ENCODE measurements around the gene PEMT. TPM values are rescaled to one million over a fixed set of nuclear protein-coding genes. Genes with fewer than 3 reads are reported as not detected.

PEMT gene
- total and polyA plus RNA-seq, 7 donors: 5.3 to 21.9 (median 13.5) TPM

GRCh38 chr17:17563530-17563929, 28.0 kb downstream of the PEMT start:
- WGBS, 2 donors: 22 to 76% methylated on average over 13 of the region's 13 CpGs
- no peak for DNase-seq
- intact Hi-C loops (cut with DNase I): no loop called here
- H3K4me1 ChIP-seq: peaks cover 0 to 33% (median 27%) of the 10 kb centered on the region in 4 donors
- no peak for TF ChIP-seq POLR2AphosphoS5 (IDR thresholded peaks at IDR 0.05)
- no peak for TF ChIP-seq POLR2A (IDR thresholded peaks at IDR 0.05)
- no peak for TF ChIP-seq CTCF (IDR thresholded peaks at IDR 0.05)
- no peak for TF ChIP-seq EP300 (IDR thresholded peaks at IDR 0.05)
- no peaks in the 10 kb centered on the region for H3K36me3 ChIP-seq
- no peaks in the 10 kb centered on the region for H3K9me3 ChIP-seq
- H3K27me3 ChIP-seq: no peaks in the 10 kb centered on the region
- H3K27ac ChIP-seq: no peak overlapping the region
- H3K4me3 ChIP-seq: no peak overlapping the region

GRCh38 chr17:17562146-17562511, 29.4 kb downstream of the PEMT start:
- peaks cover 0 to 20% (median 16%) of the 10 kb centered on the region in 4 donors for H3K4me1 ChIP-seq
- DNase-seq: no peak
- H3K9me3 ChIP-seq: no peaks in the 10 kb centered on the region
- no peak for TF ChIP-seq CTCF (IDR thresholded peaks at IDR 0.05)
- no peak for TF ChIP-seq EP300 (IDR thresholded peaks at IDR 0.05)
- TF ChIP-seq POLR2AphosphoS5 (IDR thresholded peaks at IDR 0.05): no peak
- no peak for TF ChIP-seq POLR2A (IDR thresholded peaks at IDR 0.05)
- 89 to 90% methylated on average over 15 of the region's 15 CpGs for WGBS, 2 donors
- H3K27ac ChIP-seq: no peak overlapping the region
- H3K27me3 ChIP-seq: no peaks in the 10 kb centered on the region
- H3K4me3 ChIP-seq: no peak overlapping the region
- intact Hi-C loops (cut with DNase I): no loop called here
- H3K36me3 ChIP-seq: no peaks in the 10 kb centered on the region

GRCh38 chr17:17561408-17562145, 29.9 kb downstream of the PEMT start:
- Histone ChIP-seq H3K9me3 (no peaks in the 10 kb centered on the region), H3K4me1 (peaks cover 0 to 15% (median 10%) of the 10 kb centered on the region in 4 donors), H3K27ac (no peak overlapping the region), H3K36me3 (no peaks in the 10 kb centered on the region), H3K4me3 (no peak overlapping the region), H3K27me3 (no peaks in the 10 kb centered on the region)
- intact Hi-C loops (cut with DNase I): no loop called here
- DNase-seq: no peak
- WGBS, 2 donors: 85 to 86% methylated on average over 30 of the region's 30 CpGs
- no peak for TF ChIP-seq EP300 (IDR thresholded peaks at IDR 0.05)
- TF ChIP-seq CTCF (IDR thresholded peaks at IDR 0.05): no peak
- TF ChIP-seq POLR2A (IDR thresholded peaks at IDR 0.05): no peak
- no peak for TF ChIP-seq POLR2AphosphoS5 (IDR thresholded peaks at IDR 0.05)

- Histone ChIP-seq H3K27me3 (no peaks in the 10 kb centered on the region), H3K4me1 (peaks cover 0 to 9% (median 4%) of the 10 kb centered on the region in 4 donors), H3K4me3 (no peak overlapping the region), H3K27ac (no peak overlapping the region), H3K36me3 (no peaks in the 10 kb centered on the region), H3K9me3 (no peaks in the 10 kb centered on the region)
- WGBS, 2 donors: 83 to 92% methylated on average over 10 of the region's 10 CpGs
- no peak for DNase-seq
- intact Hi-C loops (cut with DNase I): no loop called here
- TF ChIP-seq EP300 (IDR thresholded peaks at IDR 0.05) (no peak), POLR2A (IDR thresholded peaks at IDR 0.05) (no peak), POLR2AphosphoS5 (IDR thresholded peaks at IDR 0.05) (no peak), CTCF (IDR thresholded peaks at IDR 0.05) (no peak)
Measured at GRCh38 chr17:17560975-17561374, 30.5 kb downstream of the PEMT start.

- Histone ChIP-seq H3K4me1 (peaks cover 0 to under 1% (median 0%) of the 10 kb centered on the region in 4 donors), H3K9me3 (no peaks in the 10 kb centered on the region), H3K27ac (no peak overlapping the region), H3K4me3 (no peak overlapping the region), H3K36me3 (no peaks in the 10 kb centered on the region), H3K27me3 (no peaks in the 10 kb centered on the region)
- TF ChIP-seq CTCF (IDR thresholded peaks at IDR 0.05) (no peak), EP300 (IDR thresholded peaks at IDR 0.05) (no peak), POLR2A (IDR thresholded peaks at IDR 0.05) (no peak), POLR2AphosphoS5 (IDR thresholded peaks at IDR 0.05) (no peak)
- no peak for DNase-seq
- intact Hi-C loops (cut with DNase I): no loop called here
- WGBS, 2 donors: 94 to 97% methylated on average over 10 of the region's 10 CpGs
Measured at GRCh38 chr17:17560167-17560566, 31.3 kb downstream of the PEMT start.

Data from sigmoid colon (tissue), 7 donors.